ENCODE measurements around the gene ZBTB40. TPM values are rescaled to one million over a fixed set of nuclear protein-coding genes. Genes with fewer than 3 reads are reported as not detected.

ZBTB40 gene
- total RNA-seq, 1 donor from 2014 or later, result 13.0 TPM

GRCh38 chr1:22431965-22432364 lies 19.7 kb upstream of the ZBTB40 start:
- no peak for TF ChIP-seq CTCF (IDR thresholded peaks at IDR 0.05)
- H3K9me3 ChIP-seq, result no peaks in the 10 kb centered on the region
- no peaks in the 10 kb centered on the region for H3K36me3 ChIP-seq
- no peaks in the 10 kb centered on the region for H3K4me1 ChIP-seq
- no peaks in the 10 kb centered on the region for H3K27me3 ChIP-seq
- DNase-seq (ENCODE audit: low spot score in 2 of 2), result no peak
- no peak overlapping the region for H3K4me3 ChIP-seq
- intact Hi-C loops (cut with DNase I), result no loop called here
- H3K27ac ChIP-seq, result no peak overlapping the region

GRCh38 chr1:22434717-22435116 lies 16.9 kb upstream of the ZBTB40 start:
- no peak for TF ChIP-seq CTCF (IDR thresholded peaks at IDR 0.05)
- intact Hi-C loops (cut with DNase I), result no loop called here
- DNase-seq (ENCODE audit: low spot score in 2 of 2), result no peak
- Histone ChIP-seq H3K4me3 (no peak overlapping the region), H3K27ac (no peak overlapping the region), H3K9me3 (peaks cover 0 to 5% of the 10 kb centered on the region in 2 donors), H3K27me3 (no peaks in the 10 kb centered on the region), H3K36me3 (no peaks in the 10 kb centered on the region), H3K4me1 (no peaks in the 10 kb centered on the region)

- no peak for TF ChIP-seq CTCF (IDR thresholded peaks at IDR 0.05)
- DNase-seq (ENCODE audit: low spot score in 2 of 2), result no peak
- no peaks in the 10 kb centered on the region for H3K27me3 ChIP-seq
- H3K9me3 ChIP-seq, result peaks cover 0 to 19% of the 10 kb centered on the region in 2 donors
- no peak overlapping the region for H3K27ac ChIP-seq
- H3K4me3 ChIP-seq, result no peak overlapping the region
- no peaks in the 10 kb centered on the region for H3K36me3 ChIP-seq
- H3K4me1 ChIP-seq, result no peaks in the 10 kb centered on the region
- intact Hi-C loops (cut with DNase I), result no loop called here
Observed at GRCh38 chr1:22436948-22437347, 14.7 kb upstream of the ZBTB40 start.

- intact Hi-C loops (cut with DNase I), result no loop called here
- peaks cover 0 to 19% of the 10 kb centered on the region in 2 donors for H3K9me3 ChIP-seq
Observed at GRCh38 chr1:22437573-22437972, 14.1 kb upstream of the ZBTB40 start.

GRCh38 chr1:22440582-22440981 lies 11.1 kb upstream of the ZBTB40 start:
- H3K4me1 ChIP-seq, result no peaks in the 10 kb centered on the region
- DNase-seq (ENCODE audit: low spot score in 2 of 2), result no peak
- no peak overlapping the region for H3K4me3 ChIP-seq
- TF ChIP-seq CTCF (IDR thresholded peaks at IDR 0.05), result no peak
- H3K27me3 ChIP-seq, result no peaks in the 10 kb centered on the region
- H3K9me3 ChIP-seq, result peaks cover 0 to 19% of the 10 kb centered on the region in 2 donors
- H3K36me3 ChIP-seq, result no peaks in the 10 kb centered on the region
- H3K27ac ChIP-seq, result no peak overlapping the region
- intact Hi-C loops (cut with DNase I), result no loop called here

More at GRCh38 chr1:22437573-22437972, 14.1 kb upstream of the ZBTB40 start:
- H3K4me3 ChIP-seq, result no peak overlapping the region
- no peak for TF ChIP-seq CTCF (IDR thresholded peaks at IDR 0.05)
- H3K27me3 ChIP-seq, result no peaks in the 10 kb centered on the region
- no peaks in the 10 kb centered on the region for H3K4me1 ChIP-seq
- no peaks in the 10 kb centered on the region for H3K36me3 ChIP-seq
- no peak for DNase-seq (ENCODE audit: low spot score in 2 of 2)
- no peak overlapping the region for H3K27ac ChIP-seq
